DOHH2 (cell line): ENCODE results near the gene BPIFB4.
"Not testable (repeated sequence)": the region's sequence is repeated elsewhere in the genome, so short reads cannot be mapped to it uniquely, and the experiment has no call there.

ENCODE experiments used
- H3F3A ChIP-seq: fragments of 200-600 bp; sonication (generic), shearing (Covaris generic); 2 replicates; pipeline ENCODE4 v1.6.0; 2016; ENCODE audit warnings: antibody characterized with exemption, mild to moderate bottlenecking; ENCODE audit not compliant: control insufficient read depth, insufficient read depth
- H3K27ac ChIP-seq: fragments of 200-600 bp; sonication (generic); 2 replicates; pipeline ENCODE4 v1.5.1; 2014; ENCODE audit warnings: low read depth, mild to moderate bottlenecking, low read length, moderate library complexity
- H3K27me3 ChIP-seq: fragments of 200-600 bp; sonication (generic); 2 replicates; pipeline ENCODE4 v1.6.1; 2014; ENCODE audit warnings: mild to moderate bottlenecking, low read length, mixed read lengths; ENCODE audit not compliant: control insufficient read depth
- H3K36me3 ChIP-seq: fragments of 200-600 bp; sonication (generic); 2 replicates; pipeline ENCODE4 v1.6.1; 2014; ENCODE audit warnings: mild to moderate bottlenecking, low read length, moderate library complexity, mixed read lengths; ENCODE audit not compliant: control insufficient read depth
- H3K4me1 ChIP-seq: fragments of 200-600 bp; sonication (generic); 2 replicates; pipeline ENCODE4 v1.6.1; 2014; ENCODE audit warnings: mild to moderate bottlenecking, low read length, mixed read lengths; ENCODE audit not compliant: control insufficient read depth
- H3K4me2 ChIP-seq: fragments of 200-600 bp; sonication (generic); 2 replicates; pipeline ENCODE4 v1.6.0; 2014; ENCODE audit warnings: mild to moderate bottlenecking, low read length, moderate library complexity
- H3K4me3 ChIP-seq: fragments of 200-600 bp; sonication (generic); 2 replicates; pipeline ENCODE4 v1.5.1; 2014; ENCODE audit warnings: mild to moderate bottlenecking, low read length, mixed read lengths
- H3K79me2 ChIP-seq: fragments of 200-600 bp; sonication (generic); 2 replicates; pipeline ENCODE4 v1.6.1; 2014; ENCODE audit warnings: mild to moderate bottlenecking, low read length, mixed read lengths; ENCODE audit not compliant: control insufficient read depth
- H3K9me2 ChIP-seq: fragments of 200-600 bp; sonication (generic); replicated peaks from 2 replicates; pipeline ENCODE4 v1.6.1; 2014; ENCODE audit warnings: mild to moderate bottlenecking, low read length, mixed read lengths; ENCODE audit not compliant: control insufficient read depth
- H3K9me3 ChIP-seq: fragments of 200-600 bp; sonication (generic); 2 replicates; pipeline ENCODE4 v1.6.1; 2014; ENCODE audit warnings: antibody characterized with exemption, low read length, mixed read lengths; ENCODE audit not compliant: control insufficient read depth, insufficient read depth
- H4K20me1 ChIP-seq: fragments of 200-600 bp; sonication (generic); 2 replicates; pipeline ENCODE4 v1.6.0; 2014; ENCODE audit warnings: low read depth, mild to moderate bottlenecking, antibody characterized with exemption, low read length, moderate library complexity; ENCODE audit not compliant: control insufficient read depth, insufficient read depth
- CTCF ChIP-seq: fragments of 200-600 bp; sonication (generic); IDR thresholded peaks from one replicate; pipeline ENCODE4 v1.5.1; 2014; ENCODE audit warnings: antibody characterized with exemption, mild to moderate bottlenecking, low read depth, low read length; ENCODE audit not compliant: poor library complexity, severe bottlenecking
- EZH2phosphoT487 ChIP-seq: fragments of 200-600 bp; sonication (generic); IDR thresholded peaks from 2 replicates; pipeline ENCODE4 v1.6.1; 2017; ENCODE audit warnings: borderline replicate concordance, mild to moderate bottlenecking, antibody characterized with exemption, low read length, moderate library complexity, mixed read lengths

Gene BPIFB4

GRCh38 chr20:33111306-33111705, 31.9 kb downstream of the BPIFB4 start:
- TF ChIP-seq CTCF (no peak), EZH2phosphoT487 (no peak)
- no peaks in the 10 kb centered on the region for H4K20me1 ChIP-seq
- no peak overlapping the region for H3K4me3 ChIP-seq
- H3K36me3 ChIP-seq, result no peaks in the 10 kb centered on the region
- H3F3A ChIP-seq, result no peaks in the 10 kb centered on the region
- no peaks in the 10 kb centered on the region for H3K4me1 ChIP-seq
- H3K79me2 ChIP-seq, result no peaks in the 10 kb centered on the region
- H3K4me2 ChIP-seq, result no peak overlapping the region
- no peak overlapping the region for H3K27ac ChIP-seq
- H3K27me3 ChIP-seq, result no peaks in the 10 kb centered on the region
- no peaks in the 10 kb centered on the region for H3K9me2 ChIP-seq
- H3K9me3 ChIP-seq, result no peaks in the 10 kb centered on the region

DNA sequence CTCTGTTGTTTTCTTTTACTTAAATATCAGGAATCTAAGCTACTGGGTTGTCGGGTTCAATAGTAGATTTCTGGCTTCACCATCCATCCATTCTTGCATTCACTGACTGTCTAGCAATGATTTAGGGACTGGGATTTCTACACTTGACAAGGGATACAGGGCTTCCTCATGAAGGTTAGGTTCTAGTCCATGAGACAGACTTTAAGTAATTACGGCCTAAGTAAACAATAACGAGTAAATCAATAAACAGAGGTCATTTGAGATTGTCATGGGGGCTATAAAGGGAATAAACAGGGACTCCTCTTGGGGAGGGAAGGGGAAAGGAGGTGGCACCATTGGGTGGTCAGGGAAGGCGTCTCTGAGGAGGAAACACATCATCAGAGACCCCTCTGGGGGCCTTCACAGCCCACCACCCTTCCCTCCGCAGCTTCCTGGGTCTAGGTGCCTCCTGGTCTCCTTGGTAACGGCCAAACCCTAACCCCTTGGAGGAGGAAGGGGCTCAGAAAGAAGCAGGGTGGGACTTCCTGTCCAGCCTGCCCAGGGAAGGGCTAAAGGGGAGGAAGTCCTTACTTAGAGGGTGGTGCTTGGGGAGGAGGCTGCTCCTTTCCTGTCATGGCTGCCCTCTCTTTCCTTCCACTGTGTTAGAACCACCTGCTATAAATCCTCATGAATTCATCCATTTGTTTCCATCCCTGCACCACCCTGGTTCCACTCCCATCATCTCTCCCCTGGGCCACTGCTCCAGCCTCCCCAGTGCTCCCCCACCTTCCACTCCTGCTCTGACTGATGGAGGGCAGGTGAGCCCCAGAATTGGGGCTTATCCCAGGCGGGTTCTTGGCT, 33.3 kb downstream of the BPIFB4 start:
- Histone ChIP-seq H3K27me3 (no peaks in the 10 kb centered on the region), H3K36me3 (no peaks in the 10 kb centered on the region), H3K9me3 (no peaks in the 10 kb centered on the region), H3K79me2 (no peaks in the 10 kb centered on the region), H3F3A (no peaks in the 10 kb centered on the region), H3K4me3 (no peak overlapping the region), H3K4me1 (no peaks in the 10 kb centered on the region), H3K9me2 (no peaks in the 10 kb centered on the region), H4K20me1 (no peaks in the 10 kb centered on the region), H3K4me2 (no peak overlapping the region), H3K27ac (no peak overlapping the region)
- TF ChIP-seq EZH2phosphoT487, result no peak
- TF ChIP-seq CTCF, result no peak

DNA sequence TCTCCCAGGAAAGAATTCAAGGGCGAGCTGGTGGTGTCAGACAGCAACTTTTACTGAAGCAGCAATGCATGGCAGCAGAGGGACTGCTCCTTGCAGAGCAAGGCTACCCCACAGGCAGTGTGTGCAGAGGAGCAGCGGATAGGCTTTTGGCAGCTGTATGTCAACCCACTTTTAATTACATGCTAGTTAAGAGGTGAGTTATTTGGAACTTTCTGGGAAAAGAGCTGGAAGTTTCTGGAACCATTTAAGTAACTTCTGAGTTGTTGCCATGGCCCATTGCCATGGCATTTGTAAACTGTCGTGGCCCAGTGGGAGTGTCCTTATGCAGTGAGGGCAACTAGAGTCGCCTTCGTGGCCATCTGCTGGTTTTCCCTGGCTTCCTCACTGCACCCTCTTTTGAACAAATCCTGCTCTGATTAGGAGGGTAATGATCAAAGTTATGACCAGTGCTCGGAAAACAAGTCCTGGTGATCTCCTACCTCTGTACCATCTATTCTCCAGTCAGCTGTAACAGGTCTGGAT, 34.0 kb downstream of the BPIFB4 start:
- Histone ChIP-seq H3K4me2 (no peak overlapping the region), H3K27ac (no peak overlapping the region), H4K20me1 (no peaks in the 10 kb centered on the region), H3K36me3 (no peaks in the 10 kb centered on the region), H3K27me3 (no peaks in the 10 kb centered on the region), H3K9me3 (no peaks in the 10 kb centered on the region), H3K79me2 (no peaks in the 10 kb centered on the region), H3K4me3 (no peak overlapping the region), H3K9me2 (no peaks in the 10 kb centered on the region), H3K4me1 (no peaks in the 10 kb centered on the region), H3F3A (no peaks in the 10 kb centered on the region)
- TF ChIP-seq EZH2phosphoT487 (no peak), CTCF (no peak)

DNA sequence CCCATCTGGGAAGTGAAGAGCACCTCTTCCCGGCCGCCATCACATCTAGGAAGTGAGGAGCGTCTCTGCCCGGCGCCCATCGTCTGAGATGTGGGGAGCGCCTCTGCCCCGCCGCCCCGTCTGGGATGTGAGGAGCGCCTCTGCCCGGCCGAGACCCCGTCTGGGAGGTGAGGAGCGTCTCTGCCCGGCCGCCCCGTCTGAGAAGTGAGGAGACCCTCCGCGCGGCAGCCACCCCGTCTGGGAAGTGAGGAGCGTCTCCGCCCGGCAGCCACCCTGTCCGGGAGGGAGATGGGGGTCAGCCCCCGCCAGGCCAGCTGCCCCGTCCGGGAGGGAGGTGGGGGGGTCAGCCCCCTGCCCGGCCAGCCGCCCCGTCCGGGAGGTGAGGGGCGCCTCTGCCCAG, 36.1 kb downstream of the BPIFB4 start:
- H3K27ac ChIP-seq, H3K79me2 ChIP-seq, H3K4me1 ChIP-seq, H3K36me3 ChIP-seq, H3K4me2 ChIP-seq, H3K27me3 ChIP-seq, H3K4me3 ChIP-seq, H3K9me2 ChIP-seq, H4K20me1 ChIP-seq, H3K9me3 ChIP-seq, H3F3A ChIP-seq: not testable (repeated sequence)
